Testis (tissue), 2 donors: ENCODE data around the gene THRB.

Experiments used
- POLR2A ChIP-seq: fragments of 450-650 bp; IDR thresholded peaks from one replicate; pipeline ENCODE4 v1.6.1; 2017; ENCODE audit warnings: antibody characterized with exemption, mild to moderate bottlenecking, moderate library complexity
- TF ChIP-seq, protein P1 (sequence below), 3 experiments: fragments of 450-650 bp in 2 of 3; fragments of 200-600 bp in 1 of 3; sonication (generic) in 1 of 3; IDR thresholded peaks; one replicate each; pipeline ENCODE4 v1.5.1; 2016 to 2019; ENCODE audit warnings: antibody characterized with exemption in 3 of 3, mild to moderate bottlenecking in 2 of 3, moderate library complexity in 1 of 3

DNA sequence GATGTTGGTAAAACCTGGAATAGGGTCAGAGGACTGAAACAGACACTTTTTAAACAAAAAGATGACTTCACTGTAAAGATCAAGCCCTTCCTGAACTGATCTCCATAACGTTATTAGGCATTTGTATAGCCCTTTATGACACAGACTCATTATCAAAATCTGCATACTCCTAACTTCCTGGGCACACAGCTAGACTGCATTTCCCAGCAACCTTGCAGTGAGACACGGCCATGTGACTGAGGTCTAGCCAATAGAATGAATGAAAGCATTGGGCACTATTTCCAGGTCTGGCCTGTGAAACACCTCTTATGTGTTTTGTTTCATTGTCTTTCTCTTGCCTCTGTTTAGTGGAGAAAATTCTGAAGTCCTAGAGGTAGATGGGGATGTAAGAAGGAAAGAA is 279.1 kb downstream of the THRB start:
- TF ChIP-seq POLR2A, result no peak
- TF ChIP-seq, protein P1, sequence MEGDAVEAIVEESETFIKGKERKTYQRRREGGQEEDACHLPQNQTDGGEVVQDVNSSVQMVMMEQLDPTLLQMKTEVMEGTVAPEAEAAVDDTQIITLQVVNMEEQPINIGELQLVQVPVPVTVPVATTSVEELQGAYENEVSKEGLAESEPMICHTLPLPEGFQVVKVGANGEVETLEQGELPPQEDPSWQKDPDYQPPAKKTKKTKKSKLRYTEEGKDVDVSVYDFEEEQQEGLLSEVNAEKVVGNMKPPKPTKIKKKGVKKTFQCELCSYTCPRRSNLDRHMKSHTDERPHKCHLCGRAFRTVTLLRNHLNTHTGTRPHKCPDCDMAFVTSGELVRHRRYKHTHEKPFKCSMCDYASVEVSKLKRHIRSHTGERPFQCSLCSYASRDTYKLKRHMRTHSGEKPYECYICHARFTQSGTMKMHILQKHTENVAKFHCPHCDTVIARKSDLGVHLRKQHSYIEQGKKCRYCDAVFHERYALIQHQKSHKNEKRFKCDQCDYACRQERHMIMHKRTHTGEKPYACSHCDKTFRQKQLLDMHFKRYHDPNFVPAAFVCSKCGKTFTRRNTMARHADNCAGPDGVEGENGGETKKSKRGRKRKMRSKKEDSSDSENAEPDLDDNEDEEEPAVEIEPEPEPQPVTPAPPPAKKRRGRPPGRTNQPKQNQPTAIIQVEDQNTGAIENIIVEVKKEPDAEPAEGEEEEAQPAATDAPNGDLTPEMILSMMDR (IDR thresholded peaks at IDR 0.05), result no peak
